ENCODE results near the gene LY6G6D. TPM values are rescaled to one million over a fixed set of nuclear protein-coding genes. Genes with fewer than 3 reads are reported as not detected.
A peak's percentile ranks its signal among the peaks of the same experiment; 100 is the strongest.

LY6G6D gene
- total and polyA plus RNA-seq, 2 donors (not counting 1 experiment from before 2014, with no cell fraction given): not detected

DNA sequence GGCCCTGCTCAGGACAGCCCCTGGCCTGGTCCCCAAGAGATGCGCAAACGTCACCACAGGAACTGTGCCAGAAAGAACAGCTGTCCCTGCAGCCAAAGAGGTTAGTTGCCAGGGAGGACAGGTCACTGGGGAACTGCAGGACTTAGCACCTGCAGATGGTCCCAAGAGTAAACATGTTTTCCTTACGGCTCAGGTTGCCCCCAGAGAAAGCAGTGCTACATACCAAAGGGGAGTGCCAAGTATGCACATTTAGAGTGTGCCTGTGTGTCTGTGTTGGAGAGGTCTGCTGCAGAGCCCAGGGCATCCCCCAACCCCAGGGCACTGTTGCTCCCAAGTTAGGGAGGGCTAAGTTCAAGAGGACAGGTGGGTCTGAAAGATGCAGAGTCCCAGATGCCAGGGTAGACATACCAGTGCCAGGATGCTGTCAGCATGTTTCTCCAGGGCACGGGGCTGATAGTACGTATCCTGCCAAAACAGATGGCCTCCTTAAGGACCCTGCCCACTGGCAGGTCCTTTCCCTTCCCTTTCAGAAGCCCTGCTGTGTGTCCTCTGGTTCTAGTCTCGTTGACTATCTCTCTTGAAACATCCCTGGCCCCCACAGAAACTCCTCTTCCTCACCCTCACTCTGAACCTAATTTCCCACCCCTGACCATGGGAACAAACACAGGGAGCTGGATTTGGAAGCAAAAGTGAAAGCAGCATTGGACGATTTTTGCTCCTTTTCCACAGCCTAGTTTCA, 13.3 kb upstream of the LY6G6D start:
- Histone ChIP-seq H3K79me2 (ENCODE audit: control insufficient read depth, insufficient read depth, low read length) (peaks cover 22% of the 10 kb centered on the region), H3K4me3 (replicated peaks in 1 of 4; ENCODE audit: control extremely low read depth in 1 of 4, insufficient read depth in 1 of 4, low read depth in 3 of 4, low read length in 4 of 4) (peak overlapping the region; percentile 76 to 93 (median 82)), H3K27ac (ENCODE audit: insufficient read depth, low read length) (peak overlapping the region; percentile 98), H3K9me3 (ENCODE audit: control insufficient read depth, insufficient read depth, low read depth, low read length) (no peaks in the 10 kb centered on the region), H3K4me1 (ENCODE audit: control insufficient read depth, extremely low read depth, insufficient read depth, low read length) (peaks cover 8% of the 10 kb centered on the region), H2AFZ (ENCODE audit: low read length) (no peak overlapping the region), H3K9ac (ENCODE audit: insufficient read depth, low read length) (peak overlapping the region; percentile 96), H3K36me3 (ENCODE audit: control insufficient read depth, insufficient read depth, low read length) (no peaks in the 10 kb centered on the region), H3K4me2 (ENCODE audit: extremely low read depth, insufficient read depth, low read length) (peak overlapping the region; percentile 98), H3K27me3 (ENCODE audit: control insufficient read depth, insufficient read depth, low read length) (no peaks in the 10 kb centered on the region), H4K20me1 (ENCODE audit: control insufficient read depth, extremely low read depth, insufficient read depth, low read length) (no peaks in the 10 kb centered on the region)
- DNase-seq (ENCODE audit: low read depth in 2 of 2): peak; percentile 7 to 51
- TF ChIP-seq EZH2 (IDR thresholded peaks at IDR 0.05; ENCODE audit: low read length, missing control alignments) (no peak), CTCF (conservative IDR thresholded peaks at IDR 0.05 in 1 of 2, IDR thresholded peaks at IDR 0.05 in 1 of 2; ENCODE audit: low read depth in 1 of 2, low read length in 2 of 2) (no peak)

- no peaks in the 10 kb centered on the region for H3K27me3 ChIP-seq (ENCODE audit: control insufficient read depth, insufficient read depth, low read length)
- no peaks in the 10 kb centered on the region for H4K20me1 ChIP-seq (ENCODE audit: control insufficient read depth, extremely low read depth, insufficient read depth, low read length)
- H2AFZ ChIP-seq (ENCODE audit: low read length): peak overlapping the region; percentile 77
- H3K4me3 ChIP-seq (replicated peaks in 1 of 4; ENCODE audit: control extremely low read depth in 1 of 4, insufficient read depth in 1 of 4, low read depth in 3 of 4, low read length in 4 of 4): peak overlapping the region; percentile 76 to 93 (median 82)
- H3K36me3 ChIP-seq (ENCODE audit: control insufficient read depth, insufficient read depth, low read length): no peaks in the 10 kb centered on the region
- TF ChIP-seq EZH2 (IDR thresholded peaks at IDR 0.05; ENCODE audit: low read length, missing control alignments) (no peak), CTCF (conservative IDR thresholded peaks at IDR 0.05 in 1 of 2, IDR thresholded peaks at IDR 0.05 in 1 of 2; ENCODE audit: low read depth in 1 of 2, low read length in 2 of 2) (no peak)
- peak overlapping the region; percentile 96 for H3K9ac ChIP-seq (ENCODE audit: insufficient read depth, low read length)
- DNase-seq (ENCODE audit: low read depth in 2 of 2): peak in 1 of 2 donors; percentile 26
- H3K4me2 ChIP-seq (ENCODE audit: extremely low read depth, insufficient read depth, low read length): peak overlapping the region; percentile 98
- peak overlapping the region; percentile 98 for H3K27ac ChIP-seq (ENCODE audit: insufficient read depth, low read length)
- H3K9me3 ChIP-seq (ENCODE audit: control insufficient read depth, insufficient read depth, low read depth, low read length): no peaks in the 10 kb centered on the region
- peaks cover 22% of the 10 kb centered on the region for H3K79me2 ChIP-seq (ENCODE audit: control insufficient read depth, insufficient read depth, low read length)
- peaks cover 8% of the 10 kb centered on the region for H3K4me1 ChIP-seq (ENCODE audit: control insufficient read depth, extremely low read depth, insufficient read depth, low read length)
Observed at GRCh38 chr6:31702405-31702818, 12.7 kb upstream of the LY6G6D start.

GRCh38 chr6:31702819-31703716, 12.1 kb upstream of the LY6G6D start, which contains the start of gene ABHD16A:
Gene ABHD16A (minus strand): TSS chr6:31703324. CDS start chr6:31703281, 43 bp downstream.
- no peaks in the 10 kb centered on the region for H4K20me1 ChIP-seq (ENCODE audit: control insufficient read depth, extremely low read depth, insufficient read depth, low read length)
- peak within 1 kb of the TSS; percentile 93 for H2AFZ ChIP-seq (ENCODE audit: low read length)
- H3K4me2 ChIP-seq (ENCODE audit: extremely low read depth, insufficient read depth, low read length): peak within 1 kb of the TSS; percentile 98
- H3K36me3 ChIP-seq (ENCODE audit: control insufficient read depth, insufficient read depth, low read length): no peaks in the 10 kb centered on the region
- H3K9ac ChIP-seq (ENCODE audit: insufficient read depth, low read length): peak within 1 kb of the TSS; percentile 96
- H3K4me1 ChIP-seq (ENCODE audit: control insufficient read depth, extremely low read depth, insufficient read depth, low read length): peaks cover 8% of the 10 kb centered on the region
- TF ChIP-seq CTCF (conservative IDR thresholded peaks at IDR 0.05 in 1 of 2, IDR thresholded peaks at IDR 0.05 in 1 of 2; ENCODE audit: low read depth in 1 of 2, low read length in 2 of 2) (no peak), EZH2 (IDR thresholded peaks at IDR 0.05; ENCODE audit: low read length, missing control alignments) (no peak)
- H3K79me2 ChIP-seq (ENCODE audit: control insufficient read depth, insufficient read depth, low read length): peaks cover 22% of the 10 kb centered on the region
- no peaks in the 10 kb centered on the region for H3K27me3 ChIP-seq (ENCODE audit: control insufficient read depth, insufficient read depth, low read length)
- H3K27ac ChIP-seq (ENCODE audit: insufficient read depth, low read length): peak within 1 kb of the TSS; percentile 98
- peak; percentile 98 to 99 for DNase-seq (ENCODE audit: low read depth in 2 of 2)
- H3K4me3 ChIP-seq (replicated peaks in 1 of 4; ENCODE audit: control extremely low read depth in 1 of 4, insufficient read depth in 1 of 4, low read depth in 3 of 4, low read length in 4 of 4): peak within 1 kb of the TSS; percentile 76 to 93 (median 82)
- no peaks in the 10 kb centered on the region for H3K9me3 ChIP-seq (ENCODE audit: control insufficient read depth, insufficient read depth, low read depth, low read length)

Measured in fibroblast of lung (primary cell).